HCT116 (cell line): ENCODE results near the gene HIPK3. TPM values are rescaled to one million over a fixed set of nuclear protein-coding genes. Genes with fewer than 3 reads are reported as not detected.

Experiments
- ATAC-seq: fragments of 200-7000 bp; cut with Tn5 transposase; 2 replicates; pipeline ENCODE4 v1.9.1; 2020; ENCODE audit warnings: mild to moderate bottlenecking, moderate library complexity
- BruUV-seq: library from RNA; stranded (reverse); fragments of 400-500 nt; replicated peaks from 2 replicates; lab custom pipeline; 2021; lab: Mats Ljungman, UMichigan
- CTCF ChIA-PET: fragments of 300-600 bp; sonication (Branson Sonifier 250); formaldehyde crosslinking; loops from one replicate; lab custom pipeline; 2021; ENCODE audit warnings: antibody characterized with exemption; lab: Charles Lee
- POLR2A ChIA-PET: fragments of 300-600, 350-600 bp; sonication (Branson Sonifier 250); formaldehyde crosslinking; loops from one replicate; lab custom pipeline; 2021; ENCODE audit warnings: antibody characterized with exemption; lab: Charles Lee
- RAD21 ChIA-PET, 2 experiments: fragments of 300-600 bp; sonication (Branson Sonifier 250); formaldehyde crosslinking; loops; one replicate each; lab custom pipeline; 2023; ENCODE audit warnings: low total read pairs in 2 of 2; ENCODE audit not compliant: uncharacterized antibody in 2 of 2, unreplicated experiment in 2 of 2, low non-redundant PET in 1 of 2; lab: Charles Lee
- DNase-seq: peaks from one replicate; pipeline ENCODE4 v3.0.0-alpha.2; 2010; ENCODE audit warnings: low read depth, low spot score
- H2AFZ ChIP-seq: fragments of 200-600 bp; shearing (Covaris generic), sonication (generic); 2 replicates; pipeline ENCODE4 v1.6.1; 2017; ENCODE audit warnings: low read depth, mixed run types, mixed read lengths, antibody characterized with exemption, low read length; ENCODE audit not compliant: poor library complexity, severe bottlenecking
- H3K27ac ChIP-seq: 2 replicates; pipeline ENCODE4 v1.5.1; 2012; ENCODE audit warnings: low read depth, low read length
- H3K27me3 ChIP-seq: fragments of 200-600 bp; sonication (generic); 2 replicates; pipeline ENCODE4 v1.6.1; 2016; ENCODE audit warnings: mixed run types, low read length, mixed read lengths; ENCODE audit not compliant: insufficient read depth
- H3K36me3 ChIP-seq, 2 experiments: fragments of 200-500 bp in 1 of 2; fragments of 200-600 bp in 1 of 2; sonication (Bioruptor generic) in 1 of 2; sonication (generic) in 1 of 2; 2 replicates each; pipeline versions ENCODE4 v1.5.1 to v1.6.1; 2014 to 2016; ENCODE audit warnings: low read length in 2 of 2, inconsistent platforms in 1 of 2, mixed read lengths in 1 of 2, mixed run types in 1 of 2; ENCODE audit not compliant: insufficient read depth in 2 of 2, control insufficient read depth in 1 of 2
- H3K4me1 ChIP-seq, 2 experiments: fragments of 200-600 bp in 1 of 2; sonication (generic) in 1 of 2; 2 replicates each; pipeline versions ENCODE4 v1.5.1 to v1.6.1; 2012 to 2017; ENCODE audit warnings: low read length in 2 of 2, inconsistent platforms in 1 of 2, mild to moderate bottlenecking in 1 of 2, mixed read lengths in 1 of 2, mixed run types in 1 of 2, moderate library complexity in 1 of 2; ENCODE audit not compliant: insufficient read depth in 2 of 2, control insufficient read depth in 1 of 2
- H3K4me2 ChIP-seq: fragments of 200-600 bp; sonication (generic); 2 replicates; pipeline ENCODE4 v1.6.1; 2017; ENCODE audit warnings: mixed run types, low read length, mixed read lengths
- H3K4me3 ChIP-seq, 2 experiments: fragments of 200-600 bp in 1 of 2; sonication (generic) in 1 of 2; replicated peaks in 1 of 2; 2 replicates each; pipeline ENCODE4 v1.5.1; 2011 to 2016; ENCODE audit warnings: low read length in 2 of 2, control low read depth in 1 of 2, low read depth in 1 of 2, mild to moderate bottlenecking in 1 of 2, mixed read lengths in 1 of 2, mixed run types in 1 of 2
- H3K79me2 ChIP-seq: fragments of 200-600 bp; sonication (generic); 2 replicates; pipeline ENCODE4 v1.6.1; 2017; ENCODE audit warnings: mild to moderate bottlenecking, mixed run types, low read length, moderate library complexity, mixed read lengths; ENCODE audit not compliant: insufficient read depth
- H3K9ac ChIP-seq: fragments of 200-600 bp; sonication (generic); 2 replicates; pipeline ENCODE4 v1.6.1; 2016; ENCODE audit warnings: low read length, mixed read lengths
- H3K9me2 ChIP-seq: fragments of 200-600 bp; sonication (generic), shearing (Covaris generic); 2 replicates; pipeline ENCODE4 v1.6.1; 2017; ENCODE audit warnings: mixed run types, mild to moderate bottlenecking, moderate library complexity; ENCODE audit not compliant: insufficient read depth
- H3K9me3 ChIP-seq, 2 experiments: fragments of 200-500 bp in 1 of 2; fragments of 200-600 bp in 1 of 2; sonication (Bioruptor generic) in 1 of 2; sonication (generic) in 1 of 2; 2 replicates each; pipeline ENCODE4 v1.6.1; 2014 to 2017; ENCODE audit warnings: low read length in 2 of 2, mixed read lengths in 2 of 2, inconsistent platforms in 1 of 2, low read depth in 1 of 2, mild to moderate bottlenecking in 1 of 2, mixed run types in 1 of 2, moderate library complexity in 1 of 2; ENCODE audit not compliant: control insufficient read depth in 1 of 2, insufficient read depth in 1 of 2
- H4K20me1 ChIP-seq: fragments of 200-600 bp; sonication (generic), shearing (Covaris generic); 2 replicates; pipeline ENCODE4 v1.6.1; 2017; ENCODE audit warnings: mixed run types, mild to moderate bottlenecking, moderate library complexity; ENCODE audit not compliant: insufficient read depth
- CEBPB ChIP-seq: IDR thresholded peaks from 2 replicates; pipeline ENCODE4 v1.6.1; 2012; ENCODE audit warnings: low read depth
- EGR1 ChIP-seq: IDR thresholded peaks from 2 replicates; pipeline ENCODE4 v1.6.1; 2012; ENCODE audit warnings: low read depth
- EZH2 ChIP-seq: fragments of 200-600 bp; sonication (generic); IDR thresholded peaks from 2 replicates; pipeline ENCODE4 v1.6.1; 2017; ENCODE audit warnings: antibody characterized with exemption, mixed run types
- POLR2A ChIP-seq: IDR thresholded peaks from 2 replicates; pipeline ENCODE4 v1.7.0; 2011; ENCODE audit warnings: borderline replicate concordance; ENCODE audit not compliant: insufficient read depth, insufficient read length; ENCODE audit errors: extremely low read depth
- RAD21 ChIP-seq: IDR thresholded peaks from 2 replicates; pipeline ENCODE4 v1.6.1; 2012; ENCODE audit warnings: low read depth, mild to moderate bottlenecking
- SRF ChIP-seq: IDR thresholded peaks from 2 replicates; pipeline ENCODE4 v1.6.1; 2012; ENCODE audit warnings: low read depth
- YY1 ChIP-seq: IDR thresholded peaks from 2 replicates; pipeline ENCODE4 v1.6.1; 2011; ENCODE audit warnings: low read length, low read depth, moderate library complexity, mild to moderate bottlenecking; ENCODE audit not compliant: insufficient replicate concordance; ENCODE audit errors: extremely low read depth
- intact Hi-C: fragments of 100-400 bp; cut with micrococcal nuclease; formaldehyde crosslinking; loops from 2 replicates; pipeline ENCODE4 v1.10.0; 2022
- total RNA-seq: library from RNA; stranded (reverse); gene quantifications from one replicate; pipeline ENCODE4 v1.2.1, GENCODE V29; 2021; ENCODE audit not compliant: unreplicated experiment
- TF ChIP-seq, protein P1 (sequence below), 3 experiments: fragments of 200-600 bp in 1 of 3; sonication (generic) in 1 of 3; IDR thresholded peaks in 2 of 3; conservative IDR thresholded peaks in 1 of 3; 2 replicates each; pipeline ENCODE4 v1.5.1; 2012 to 2017; ENCODE audit warnings: low read depth in 2 of 3, low read length in 2 of 3, antibody characterized with exemption in 1 of 3, borderline replicate concordance in 1 of 3, control low read depth in 1 of 3, mild to moderate bottlenecking in 1 of 3, mixed read lengths in 1 of 3, mixed run types in 1 of 3, moderate library complexity in 1 of 3; ENCODE audit not compliant: insufficient read depth in 1 of 3

HIPK3 gene
- total RNA-seq, 1 experiment from 2014 or later: 35.2 TPM

DNA sequence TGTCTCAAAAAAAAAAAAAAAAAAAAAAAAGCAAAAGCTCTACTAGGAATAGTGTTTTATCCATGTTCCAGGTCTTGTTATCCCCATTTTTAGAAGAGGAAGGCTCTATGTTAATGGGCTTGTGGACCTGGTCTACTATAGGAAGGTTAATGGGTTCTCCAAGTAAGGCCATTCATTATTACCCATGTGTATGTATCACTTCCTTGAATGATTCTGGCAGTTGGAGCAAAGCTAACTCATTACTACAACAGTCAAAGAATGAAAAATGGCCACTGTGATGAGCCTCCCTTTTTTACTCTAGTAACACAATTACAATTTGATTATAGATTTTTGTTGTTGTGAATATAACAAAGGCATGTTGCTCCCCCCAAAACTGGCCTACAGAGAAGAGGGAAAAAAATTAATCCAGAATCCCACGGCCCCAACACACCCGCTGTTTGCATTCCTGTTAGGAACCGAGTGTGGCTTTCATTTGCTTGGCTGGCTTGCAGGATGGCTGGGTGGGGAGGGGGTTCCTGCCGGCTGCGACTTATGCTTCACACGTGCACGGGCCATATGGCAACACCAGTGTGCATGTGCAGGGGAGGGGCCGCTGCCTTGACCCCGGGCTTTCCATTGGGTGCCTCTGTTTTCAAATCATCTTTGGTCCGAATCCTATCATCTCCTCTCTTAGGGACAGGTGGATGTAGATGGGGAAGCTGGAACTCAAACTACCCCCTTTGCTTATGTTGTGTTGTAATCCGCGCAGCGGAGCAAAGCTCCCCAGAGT is 148.8 kb downstream of the HIPK3 start:
- Histone ChIP-seq H2AFZ (no peak overlapping the region), H3K4me3 (no peak overlapping the region), H3K36me3 (no peaks in the 10 kb centered on the region), H3K27me3 (peaks cover 12% of the 10 kb centered on the region), H4K20me1 (no peaks in the 10 kb centered on the region), H3K9ac (no peak overlapping the region), H3K79me2 (no peaks in the 10 kb centered on the region), H3K4me2 (no peak overlapping the region), H3K9me2 (no peaks in the 10 kb centered on the region), H3K27ac (no peak overlapping the region), H3K9me3 (no peaks in the 10 kb centered on the region), H3K4me1 (no peaks in the 10 kb centered on the region)
- ChIA-PET RAD21 (no interaction called here), CTCF (interaction anchor here (0.7 to 1.3 kb wide), 2 partner anchors 331 to 336 kb away, joined by 3 to 5 read pairs; no protein-coding TSS in a partner anchor), POLR2A (no interaction called here)
- no TSS peak for BruUV-seq
- ATAC-seq: no peak
- no peak for DNase-seq
- TF ChIP-seq RAD21 (no peak), CEBPB (no peak), POLR2A (no peak), SRF (no peak), EGR1 (no peak), YY1 (no peak), EZH2 (no peak)
- TF ChIP-seq, protein P1, sequence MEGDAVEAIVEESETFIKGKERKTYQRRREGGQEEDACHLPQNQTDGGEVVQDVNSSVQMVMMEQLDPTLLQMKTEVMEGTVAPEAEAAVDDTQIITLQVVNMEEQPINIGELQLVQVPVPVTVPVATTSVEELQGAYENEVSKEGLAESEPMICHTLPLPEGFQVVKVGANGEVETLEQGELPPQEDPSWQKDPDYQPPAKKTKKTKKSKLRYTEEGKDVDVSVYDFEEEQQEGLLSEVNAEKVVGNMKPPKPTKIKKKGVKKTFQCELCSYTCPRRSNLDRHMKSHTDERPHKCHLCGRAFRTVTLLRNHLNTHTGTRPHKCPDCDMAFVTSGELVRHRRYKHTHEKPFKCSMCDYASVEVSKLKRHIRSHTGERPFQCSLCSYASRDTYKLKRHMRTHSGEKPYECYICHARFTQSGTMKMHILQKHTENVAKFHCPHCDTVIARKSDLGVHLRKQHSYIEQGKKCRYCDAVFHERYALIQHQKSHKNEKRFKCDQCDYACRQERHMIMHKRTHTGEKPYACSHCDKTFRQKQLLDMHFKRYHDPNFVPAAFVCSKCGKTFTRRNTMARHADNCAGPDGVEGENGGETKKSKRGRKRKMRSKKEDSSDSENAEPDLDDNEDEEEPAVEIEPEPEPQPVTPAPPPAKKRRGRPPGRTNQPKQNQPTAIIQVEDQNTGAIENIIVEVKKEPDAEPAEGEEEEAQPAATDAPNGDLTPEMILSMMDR (IDR thresholded peaks at IDR 0.05 in 2 of 3, conservative IDR thresholded peaks at IDR 0.05 in 1 of 3; ENCODE audit: borderline replicate concordance in 1 of 3, insufficient read depth in 1 of 3, low read depth in 2 of 3, low read length in 2 of 3): no peak
- intact Hi-C loops: no loop called here

Other genes starting within 250 kb of the HIPK3 start
- 7.3 TPM for gene DEPDC7, start 241.5 kb upstream of the HIPK3 start, total RNA-seq
- gene TCP11L1, start 217.8 kb upstream of the HIPK3 start, total RNA-seq: 12.0 TPM
- 39.3 TPM for gene CSTF3, start 95.9 kb upstream of the HIPK3 start, total RNA-seq
- 0.30 TPM for gene KIAA1549L, start 118.7 kb downstream of the HIPK3 start, total RNA-seq